Sigmoid colon (tissue), 7 donors: ENCODE measurements around the gene SELENOF. TPM values are rescaled to one million over a fixed set of nuclear protein-coding genes. Genes with fewer than 3 reads are reported as not detected.

Source experiments
- DNase-seq: peaks from one replicate; pipeline ENCODE4 v3.0.0-alpha.2; 2019
- H3K27ac ChIP-seq, 4 donors: fragments of 200-600 bp; sonication (generic); one replicate each; pipeline ENCODE4 v1.5.1; 2016 to 2019; ENCODE audit warnings: mild to moderate bottlenecking in 1 of 4
- H3K27me3 ChIP-seq, 3 donors: fragments of 200-600 bp; sonication (generic); one replicate each; pipeline ENCODE4 v1.5.1; 2019; ENCODE audit warnings: mild to moderate bottlenecking in 1 of 3
- H3K36me3 ChIP-seq, 4 donors: fragments of 200-600 bp; sonication (generic); one replicate each; pipeline ENCODE4 v1.5.1; 2016 to 2019
- H3K4me1 ChIP-seq, 4 donors: fragments of 200-600 bp; sonication (generic); one replicate each; pipeline ENCODE4 v1.5.1; 2017 to 2019
- H3K4me3 ChIP-seq, 4 donors: fragments of 200-600 bp; sonication (generic); one replicate each; pipeline ENCODE4 v1.5.1; 2017 to 2019; ENCODE audit warnings: mild to moderate bottlenecking in 2 of 4, moderate library complexity in 1 of 4
- H3K9me3 ChIP-seq, 4 donors: fragments of 200-600 bp in 3 of 4; sonication (generic) in 3 of 4; one replicate each; pipeline versions ENCODE4 v1.5.1 to v1.6.1; 2013 to 2019
- EP300 ChIP-seq, 4 donors: sonication (generic); formaldehyde crosslinking; IDR thresholded peaks; one replicate each; pipeline ENCODE4 v1.6.1; 2017; ENCODE audit warnings: antibody characterized with exemption in 4 of 4
- POLR2A ChIP-seq, 2 donors: fragments of 450-650 bp; IDR thresholded peaks; one replicate each; pipeline ENCODE4 v1.6.1; 2016; ENCODE audit warnings: antibody characterized with exemption in 2 of 2, mild to moderate bottlenecking in 2 of 2, moderate library complexity in 2 of 2
- POLR2AphosphoS5 ChIP-seq, 4 donors: sonication (generic); formaldehyde crosslinking; IDR thresholded peaks; one replicate each; pipeline ENCODE4 v1.6.1; 2017; ENCODE audit warnings: antibody characterized with exemption in 4 of 4
- WGBS, 2 donors: extraction: QIAGEN DNeasy Blood & Tissue Kit; methylation state at CpG; one replicate each; pipeline ENCODE4 v1.1.7; 2013; 5-methylcytosine and 5-hydroxymethylcytosine counted together
- intact Hi-C: fragments of 100-400 bp; cut with DNase I; formaldehyde crosslinking; loops from one replicate; pipeline ENCODE4 v1.15.1; 2023
- polyA plus RNA-seq, 3 donors: library from polyadenylated mRNA; stranded (reverse); fragments of 200-250 nt; gene quantifications; one replicate each; pipeline ENCODE4 v1.2.3, GENCODE V29; 2013
- total RNA-seq, 4 donors: library from RNA; depleted of rRNA; stranded (reverse); fragments of >200 nt; gene quantifications; one replicate each; pipeline ENCODE4 v1.1.0, GENCODE V29; 2016
- TF ChIP-seq, protein P1 (sequence below), 4 experiments: fragments of 450-650 bp in 3 of 4; fragments of 200-600 bp in 1 of 4; IDR thresholded peaks; one replicate each; pipeline ENCODE4 v1.5.1; 2016 to 2019; ENCODE audit warnings: antibody characterized with exemption in 4 of 4, mild to moderate bottlenecking in 3 of 4, moderate library complexity in 2 of 4
- donor health status: healthy with polysubstance abuse.
- donor health status: Bipolar disorder and iron deficiency.
- donor health status: healthy.

Gene SELENOF
- total and polyA plus RNA-seq, 7 donors = 66.7 to 128 (median 77.0) TPM

DNA sequence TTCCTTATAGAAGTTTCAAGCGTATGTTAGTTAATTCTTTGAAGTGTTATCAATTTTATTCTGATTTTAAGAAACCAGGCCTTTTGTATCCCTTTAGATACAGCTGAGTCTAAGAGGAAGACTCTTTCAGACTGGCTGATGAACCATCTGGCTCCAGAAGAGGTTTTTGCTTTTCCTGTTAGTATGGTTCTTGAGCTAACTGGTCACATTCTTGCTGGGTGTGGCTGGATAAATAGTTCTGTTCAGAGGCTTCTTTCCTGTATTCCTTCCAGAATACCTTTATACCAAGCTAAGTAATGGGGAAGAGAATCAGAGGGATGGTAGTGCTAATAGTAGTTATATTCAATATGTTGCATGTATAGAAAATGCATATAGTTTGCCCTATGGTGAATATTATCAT is 13.0 kb upstream of the SELENOF start:
- Histone ChIP-seq H3K36me3 (no peaks in the 10 kb centered on the region), H3K27me3 (no peaks in the 10 kb centered on the region), H3K4me3 (no peak overlapping the region), H3K9me3 (peaks cover 0 to 3% (median 0%) of the 10 kb centered on the region in 4 donors), H3K4me1 (no peaks in the 10 kb centered on the region), H3K27ac (no peak overlapping the region)
- DNase-seq = no peak
- intact Hi-C loops = no loop called here
- TF ChIP-seq POLR2AphosphoS5 (IDR thresholded peaks at IDR 0.05) (no peak), POLR2A (IDR thresholded peaks at IDR 0.05) (no peak), EP300 (IDR thresholded peaks at IDR 0.05) (no peak)
- TF ChIP-seq, protein P1, sequence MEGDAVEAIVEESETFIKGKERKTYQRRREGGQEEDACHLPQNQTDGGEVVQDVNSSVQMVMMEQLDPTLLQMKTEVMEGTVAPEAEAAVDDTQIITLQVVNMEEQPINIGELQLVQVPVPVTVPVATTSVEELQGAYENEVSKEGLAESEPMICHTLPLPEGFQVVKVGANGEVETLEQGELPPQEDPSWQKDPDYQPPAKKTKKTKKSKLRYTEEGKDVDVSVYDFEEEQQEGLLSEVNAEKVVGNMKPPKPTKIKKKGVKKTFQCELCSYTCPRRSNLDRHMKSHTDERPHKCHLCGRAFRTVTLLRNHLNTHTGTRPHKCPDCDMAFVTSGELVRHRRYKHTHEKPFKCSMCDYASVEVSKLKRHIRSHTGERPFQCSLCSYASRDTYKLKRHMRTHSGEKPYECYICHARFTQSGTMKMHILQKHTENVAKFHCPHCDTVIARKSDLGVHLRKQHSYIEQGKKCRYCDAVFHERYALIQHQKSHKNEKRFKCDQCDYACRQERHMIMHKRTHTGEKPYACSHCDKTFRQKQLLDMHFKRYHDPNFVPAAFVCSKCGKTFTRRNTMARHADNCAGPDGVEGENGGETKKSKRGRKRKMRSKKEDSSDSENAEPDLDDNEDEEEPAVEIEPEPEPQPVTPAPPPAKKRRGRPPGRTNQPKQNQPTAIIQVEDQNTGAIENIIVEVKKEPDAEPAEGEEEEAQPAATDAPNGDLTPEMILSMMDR (IDR thresholded peaks at IDR 0.05) = no peak
- 98% methylated on average over 1 of the region's 1 CpG for WGBS, 2 donors

DNA sequence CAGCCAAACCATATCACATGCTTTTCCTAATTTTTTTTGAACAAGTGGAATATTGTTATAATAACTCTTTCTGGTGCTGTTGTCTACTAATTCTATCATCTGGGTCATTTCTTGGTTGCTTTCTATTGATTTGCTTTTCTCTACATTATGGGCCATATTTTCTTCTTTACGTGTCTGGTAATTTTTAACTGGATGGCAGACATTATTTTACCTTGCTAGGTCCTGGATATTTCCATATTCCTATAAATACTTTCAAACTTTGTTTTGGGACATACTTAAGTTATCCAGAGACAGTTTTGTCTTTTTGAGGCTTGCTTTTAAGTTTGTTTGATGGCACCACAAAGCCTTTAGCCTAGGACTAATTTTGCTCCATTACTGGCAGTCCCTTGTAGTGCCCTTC is 11.8 kb upstream of the SELENOF start:
- Histone ChIP-seq H3K4me3 (no peak overlapping the region), H3K36me3 (no peaks in the 10 kb centered on the region), H3K9me3 (peaks cover 0 to 3% (median 0%) of the 10 kb centered on the region in 4 donors), H3K27me3 (no peaks in the 10 kb centered on the region), H3K27ac (no peak overlapping the region), H3K4me1 (no peaks in the 10 kb centered on the region)
- TF ChIP-seq EP300 (IDR thresholded peaks at IDR 0.05) (no peak), POLR2AphosphoS5 (IDR thresholded peaks at IDR 0.05) (no peak), POLR2A (IDR thresholded peaks at IDR 0.05) (no peak)
- TF ChIP-seq, protein P1 (IDR thresholded peaks at IDR 0.05) = no peak
- 94 to 95% methylated on average over 1 of the region's 1 CpG for WGBS, 2 donors
- no peak for DNase-seq
- intact Hi-C loops = no loop called here

DNA sequence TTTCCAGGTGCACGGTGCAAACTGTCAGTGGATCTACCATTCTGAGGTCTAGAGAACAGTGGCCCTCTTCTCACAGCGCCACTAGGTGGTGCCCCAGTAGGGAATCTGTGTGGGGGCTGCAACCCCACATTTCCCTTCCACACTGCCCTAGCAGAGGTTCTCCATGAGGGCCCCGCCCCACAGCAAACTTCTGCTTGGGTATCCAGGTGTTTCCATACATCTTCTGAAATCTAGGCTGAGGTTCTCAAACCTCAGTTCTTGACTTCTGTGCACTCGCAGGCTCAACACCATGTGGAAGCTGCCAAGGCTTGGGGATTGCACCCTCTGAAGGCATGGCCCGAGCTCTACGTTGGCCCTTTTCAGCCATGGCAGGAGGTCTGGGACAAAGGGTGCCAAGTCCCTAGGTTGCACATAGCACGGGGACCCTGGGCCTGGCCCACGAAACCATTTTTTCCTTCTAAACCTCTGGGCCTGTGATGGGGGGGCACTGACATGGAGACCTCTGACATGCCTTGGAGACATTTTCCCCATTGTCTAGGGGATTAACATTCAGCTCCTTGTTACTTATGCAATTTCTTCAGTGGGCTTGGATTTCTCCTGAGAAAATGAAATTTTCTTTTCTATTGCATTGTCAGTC is 10.5 kb upstream of the SELENOF start:
- Histone ChIP-seq H3K27ac (no peak overlapping the region), H3K4me3 (no peak overlapping the region), H3K4me1 (no peaks in the 10 kb centered on the region), H3K9me3 (peaks cover 0 to 3% (median 0%) of the 10 kb centered on the region in 4 donors), H3K27me3 (no peaks in the 10 kb centered on the region), H3K36me3 (no peaks in the 10 kb centered on the region)
- intact Hi-C loops = no loop called here
- no peak for DNase-seq
- WGBS, 2 donors = 97 to 98% methylated on average over 8 of the region's 8 CpGs
- TF ChIP-seq, protein P1 (IDR thresholded peaks at IDR 0.05) = no peak
- no peak for TF ChIP-seq POLR2AphosphoS5 (IDR thresholded peaks at IDR 0.05)
- TF ChIP-seq POLR2A (IDR thresholded peaks at IDR 0.05) = no peak
- no peak for TF ChIP-seq EP300 (IDR thresholded peaks at IDR 0.05)

DNA sequence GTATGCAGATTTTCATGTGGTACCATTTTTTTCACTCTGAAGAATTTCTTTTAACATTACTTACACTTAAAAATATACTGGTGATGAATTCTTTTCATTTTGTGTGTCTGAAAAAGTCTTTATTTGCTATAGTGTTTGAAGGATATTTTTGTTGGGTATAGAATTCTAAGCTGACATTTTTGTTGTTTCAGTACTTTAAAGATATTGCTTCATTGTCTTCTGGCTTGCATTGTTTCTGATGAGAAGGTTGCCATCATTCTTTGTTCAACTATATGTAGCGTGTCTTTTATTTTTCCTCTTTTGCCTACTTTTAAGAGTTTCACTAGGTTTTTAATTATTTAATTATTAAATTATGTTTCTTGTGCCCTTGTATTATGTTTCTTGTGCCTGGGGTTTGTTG is 8.5 kb upstream of the SELENOF start:
- no peak for DNase-seq
- TF ChIP-seq POLR2A (IDR thresholded peaks at IDR 0.05) (no peak), POLR2AphosphoS5 (IDR thresholded peaks at IDR 0.05) (no peak), EP300 (IDR thresholded peaks at IDR 0.05) (no peak)
- TF ChIP-seq, protein P1 (IDR thresholded peaks at IDR 0.05) = no peak
- Histone ChIP-seq H3K9me3 (peaks cover 0 to 3% (median 0%) of the 10 kb centered on the region in 4 donors), H3K27ac (no peak overlapping the region), H3K36me3 (no peaks in the 10 kb centered on the region), H3K27me3 (no peaks in the 10 kb centered on the region), H3K4me1 (no peaks in the 10 kb centered on the region), H3K4me3 (no peak overlapping the region)
- WGBS, 2 donors = 96 to 98% methylated on average over 1 of the region's 1 CpG
- intact Hi-C loops = no loop called here

DNA sequence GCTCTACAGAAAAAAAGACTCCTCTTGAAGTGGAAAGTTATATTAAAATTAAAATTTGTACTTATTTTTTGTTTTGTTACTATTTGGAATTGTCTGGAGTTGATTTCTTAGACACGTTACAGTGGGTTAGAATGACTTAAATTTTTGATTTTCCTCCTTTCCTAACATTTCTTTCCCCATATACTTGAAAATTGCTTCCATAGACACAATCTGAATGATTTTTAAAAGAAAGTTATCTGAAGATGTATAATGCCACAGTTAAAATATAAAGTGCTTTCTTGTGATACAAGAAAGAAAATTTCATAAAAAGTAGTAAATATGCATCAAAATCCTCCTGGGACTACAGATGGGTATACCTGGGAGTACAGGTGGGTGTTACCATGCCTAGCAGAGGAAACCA is 2.8 kb upstream of the SELENOF start:
- peaks cover 0 to 24% (median 18%) of the 10 kb centered on the region in 4 donors for H3K4me1 ChIP-seq
- H3K4me3 ChIP-seq = no peak overlapping the region
- no peak overlapping the region for H3K27ac ChIP-seq
- no peak for DNase-seq
- H3K36me3 ChIP-seq = no peaks in the 10 kb centered on the region
- H3K27me3 ChIP-seq = no peaks in the 10 kb centered on the region
- intact Hi-C loops = loop anchor here (5.0 to 10.0 kb wide), 3 partner anchors 212 to 1768 kb away; partner anchors contain the start of genes PKN2 and SH3GLB1
- TF ChIP-seq POLR2AphosphoS5 (IDR thresholded peaks at IDR 0.05) (no peak), EP300 (IDR thresholded peaks at IDR 0.05) (no peak), POLR2A (IDR thresholded peaks at IDR 0.05) (no peak)
- TF ChIP-seq, protein P1 (IDR thresholded peaks at IDR 0.05) = no peak
- WGBS, 2 donors = 94 to 99% methylated on average over 1 of the region's 1 CpG
- H3K9me3 ChIP-seq = no peaks in the 10 kb centered on the region
